GM12878 (cell line): ENCODE data around the gene REST.

Experiments
- CBX5 ChIP-seq: sonication (generic); IDR thresholded peaks from 2 replicates; pipeline ENCODE4 v1.6.1; 2016; ENCODE audit warnings: low read depth, moderate library complexity, mild to moderate bottlenecking, inconsistent platforms
- CREB1 ChIP-seq: IDR thresholded peaks from 2 replicates; pipeline ENCODE4 v1.6.1; 2012; ENCODE audit warnings: low read depth, mild to moderate bottlenecking, inconsistent platforms
- EP300 ChIP-seq, 2 experiments: fragments of 150-350 bp in 1 of 2; IDR thresholded peaks; 2 replicates each; pipeline ENCODE4 v1.6.1; 2011 to 2012; ENCODE audit warnings: low read depth in 2 of 2, low read length in 2 of 2, borderline replicate concordance in 1 of 2, improper control_type of control experiment in 1 of 2, inconsistent platforms in 1 of 2; ENCODE audit not compliant: control insufficient read depth in 1 of 2
- JUND ChIP-seq: IDR thresholded peaks from 2 replicates; pipeline ENCODE4 v1.6.1; 2012; ENCODE audit warnings: low read depth, mild to moderate bottlenecking, low read length, improper control_type of control experiment, moderate library complexity
- POLR2A ChIP-seq: IDR thresholded peaks from 2 replicates; pipeline ENCODE4 v1.6.1; 2011; ENCODE audit warnings: low read depth, mild to moderate bottlenecking, low read length
- POLR2AphosphoS5 ChIP-seq: IDR thresholded peaks from 2 replicates; pipeline ENCODE4 v1.6.1; 2011; ENCODE audit warnings: mild to moderate bottlenecking, low read length, inconsistent platforms
- SRF ChIP-seq, 2 experiments: IDR thresholded peaks; 2 replicates each; pipeline ENCODE4 v1.6.1; 2011; ENCODE audit warnings: low read depth in 2 of 2, low read length in 2 of 2, mild to moderate bottlenecking in 1 of 2, moderate library complexity in 1 of 2
- TCF3 ChIP-seq: IDR thresholded peaks from 2 replicates; pipeline ENCODE4 v1.6.1; 2012; ENCODE audit warnings: low read depth, mild to moderate bottlenecking, low read length, borderline replicate concordance; ENCODE audit not compliant: insufficient read depth
- TF ChIP-seq, protein P1 (sequence below): fragments of 450-650 bp; IDR thresholded peaks from 2 replicates; pipeline ENCODE4 v1.6.1; 2017; ENCODE audit warnings: mild to moderate bottlenecking, low read depth, inconsistent platforms; ENCODE audit not compliant: poor library complexity, severe bottlenecking
- TF ChIP-seq, protein P2 (sequence below): IDR thresholded peaks from 2 replicates; pipeline ENCODE4 v1.6.1; 2012; ENCODE audit warnings: low read depth, low read length, improper control_type of control experiment
- TF ChIP-seq, protein P3 (sequence below): IDR thresholded peaks from 2 replicates; pipeline ENCODE4 v1.6.1; 2011; ENCODE audit warnings: low read depth, mild to moderate bottlenecking, low read length, moderate library complexity, borderline replicate concordance; ENCODE audit errors: extremely low read depth
- TF ChIP-seq, protein P4 (sequence below), 3 experiments: IDR thresholded peaks in 2 of 3; conservative IDR thresholded peaks in 1 of 3; 2 replicates each; pipeline ENCODE4 v1.5.1; 2011; ENCODE audit warnings: low read depth in 3 of 3, low read length in 3 of 3, mild to moderate bottlenecking in 3 of 3, control low read depth in 2 of 3, moderate library complexity in 2 of 3, inconsistent platforms in 1 of 3, mixed read lengths in 1 of 3; ENCODE audit not compliant: control insufficient read depth in 2 of 3, insufficient read depth in 1 of 3; ENCODE audit errors: extremely low read depth in 1 of 3
- TF ChIP-seq, protein P5 (sequence below): fragments of 450-650 bp; IDR thresholded peaks from 2 replicates; pipeline ENCODE4 v1.6.1; 2016; ENCODE audit warnings: mild to moderate bottlenecking
- TF ChIP-seq, protein P6 (sequence below): fragments of 450-650 bp; conservative IDR thresholded peaks from 2 replicates; pipeline ENCODE4 v1.6.1; 2017; ENCODE audit warnings: mild to moderate bottlenecking, moderate library complexity

DNA sequence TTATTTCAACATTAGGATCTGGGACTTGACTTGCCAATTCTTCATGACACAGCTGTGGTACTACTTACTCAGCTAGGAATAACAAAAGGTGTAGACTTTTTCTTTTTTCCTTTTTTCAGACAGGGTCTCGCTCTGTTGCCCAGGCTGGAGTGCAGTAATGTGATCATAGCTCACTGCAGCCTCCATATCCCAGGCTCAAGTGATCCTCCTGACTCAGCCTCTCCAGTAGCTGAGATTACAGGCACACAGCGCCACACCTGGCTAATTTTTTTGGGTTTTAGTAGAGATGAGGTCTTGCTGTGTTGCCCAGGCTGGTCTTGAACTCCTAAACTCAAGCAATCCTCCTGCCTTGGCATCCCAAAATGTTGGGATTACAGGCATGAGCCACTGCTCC, 53.4 kb downstream of the REST start:
- TF ChIP-seq CBX5 (no peak), POLR2A (no peak), SRF (IDR thresholded peaks at IDR 0.05; ENCODE audit: low read depth in 2 of 2, low read length in 2 of 2) (no peak), TCF3 (no peak), CREB1 (no peak), JUND (no peak), POLR2AphosphoS5 (no peak), EP300 (IDR thresholded peaks at IDR 0.05; ENCODE audit: borderline replicate concordance in 1 of 2, control insufficient read depth in 1 of 2, low read depth in 2 of 2, low read length in 2 of 2) (no peak)
- TF ChIP-seq, protein P1, sequence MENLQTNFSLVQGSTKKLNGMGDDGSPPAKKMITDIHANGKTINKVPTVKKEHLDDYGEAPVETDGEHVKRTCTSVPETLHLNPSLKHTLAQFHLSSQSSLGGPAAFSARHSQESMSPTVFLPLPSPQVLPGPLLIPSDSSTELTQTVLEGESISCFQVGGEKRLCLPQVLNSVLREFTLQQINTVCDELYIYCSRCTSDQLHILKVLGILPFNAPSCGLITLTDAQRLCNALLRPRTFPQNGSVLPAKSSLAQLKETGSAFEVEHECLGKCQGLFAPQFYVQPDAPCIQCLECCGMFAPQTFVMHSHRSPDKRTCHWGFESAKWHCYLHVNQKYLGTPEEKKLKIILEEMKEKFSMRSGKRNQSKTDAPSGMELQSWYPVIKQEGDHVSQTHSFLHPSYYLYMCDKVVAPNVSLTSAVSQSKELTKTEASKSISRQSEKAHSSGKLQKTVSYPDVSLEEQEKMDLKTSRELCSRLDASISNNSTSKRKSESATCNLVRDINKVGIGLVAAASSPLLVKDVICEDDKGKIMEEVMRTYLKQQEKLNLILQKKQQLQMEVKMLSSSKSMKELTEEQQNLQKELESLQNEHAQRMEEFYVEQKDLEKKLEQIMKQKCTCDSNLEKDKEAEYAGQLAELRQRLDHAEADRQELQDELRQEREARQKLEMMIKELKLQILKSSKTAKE, result no peak
- TF ChIP-seq, protein P2, sequence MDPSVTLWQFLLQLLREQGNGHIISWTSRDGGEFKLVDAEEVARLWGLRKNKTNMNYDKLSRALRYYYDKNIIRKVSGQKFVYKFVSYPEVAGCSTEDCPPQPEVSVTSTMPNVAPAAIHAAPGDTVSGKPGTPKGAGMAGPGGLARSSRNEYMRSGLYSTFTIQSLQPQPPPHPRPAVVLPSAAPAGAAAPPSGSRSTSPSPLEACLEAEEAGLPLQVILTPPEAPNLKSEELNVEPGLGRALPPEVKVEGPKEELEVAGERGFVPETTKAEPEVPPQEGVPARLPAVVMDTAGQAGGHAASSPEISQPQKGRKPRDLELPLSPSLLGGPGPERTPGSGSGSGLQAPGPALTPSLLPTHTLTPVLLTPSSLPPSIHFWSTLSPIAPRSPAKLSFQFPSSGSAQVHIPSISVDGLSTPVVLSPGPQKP, result no peak
- TF ChIP-seq, protein P3, sequence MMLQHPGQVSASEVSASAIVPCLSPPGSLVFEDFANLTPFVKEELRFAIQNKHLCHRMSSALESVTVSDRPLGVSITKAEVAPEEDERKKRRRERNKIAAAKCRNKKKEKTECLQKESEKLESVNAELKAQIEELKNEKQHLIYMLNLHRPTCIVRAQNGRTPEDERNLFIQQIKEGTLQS, result no peak
- TF ChIP-seq, protein P4, sequence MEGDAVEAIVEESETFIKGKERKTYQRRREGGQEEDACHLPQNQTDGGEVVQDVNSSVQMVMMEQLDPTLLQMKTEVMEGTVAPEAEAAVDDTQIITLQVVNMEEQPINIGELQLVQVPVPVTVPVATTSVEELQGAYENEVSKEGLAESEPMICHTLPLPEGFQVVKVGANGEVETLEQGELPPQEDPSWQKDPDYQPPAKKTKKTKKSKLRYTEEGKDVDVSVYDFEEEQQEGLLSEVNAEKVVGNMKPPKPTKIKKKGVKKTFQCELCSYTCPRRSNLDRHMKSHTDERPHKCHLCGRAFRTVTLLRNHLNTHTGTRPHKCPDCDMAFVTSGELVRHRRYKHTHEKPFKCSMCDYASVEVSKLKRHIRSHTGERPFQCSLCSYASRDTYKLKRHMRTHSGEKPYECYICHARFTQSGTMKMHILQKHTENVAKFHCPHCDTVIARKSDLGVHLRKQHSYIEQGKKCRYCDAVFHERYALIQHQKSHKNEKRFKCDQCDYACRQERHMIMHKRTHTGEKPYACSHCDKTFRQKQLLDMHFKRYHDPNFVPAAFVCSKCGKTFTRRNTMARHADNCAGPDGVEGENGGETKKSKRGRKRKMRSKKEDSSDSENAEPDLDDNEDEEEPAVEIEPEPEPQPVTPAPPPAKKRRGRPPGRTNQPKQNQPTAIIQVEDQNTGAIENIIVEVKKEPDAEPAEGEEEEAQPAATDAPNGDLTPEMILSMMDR (IDR thresholded peaks at IDR 0.05 in 2 of 3, conservative IDR thresholded peaks at IDR 0.05 in 1 of 3; ENCODE audit: control insufficient read depth in 2 of 3, extremely low read depth in 1 of 3, insufficient read depth in 1 of 3, low read depth in 3 of 3, low read length in 3 of 3), result no peak
- TF ChIP-seq, protein P5, sequence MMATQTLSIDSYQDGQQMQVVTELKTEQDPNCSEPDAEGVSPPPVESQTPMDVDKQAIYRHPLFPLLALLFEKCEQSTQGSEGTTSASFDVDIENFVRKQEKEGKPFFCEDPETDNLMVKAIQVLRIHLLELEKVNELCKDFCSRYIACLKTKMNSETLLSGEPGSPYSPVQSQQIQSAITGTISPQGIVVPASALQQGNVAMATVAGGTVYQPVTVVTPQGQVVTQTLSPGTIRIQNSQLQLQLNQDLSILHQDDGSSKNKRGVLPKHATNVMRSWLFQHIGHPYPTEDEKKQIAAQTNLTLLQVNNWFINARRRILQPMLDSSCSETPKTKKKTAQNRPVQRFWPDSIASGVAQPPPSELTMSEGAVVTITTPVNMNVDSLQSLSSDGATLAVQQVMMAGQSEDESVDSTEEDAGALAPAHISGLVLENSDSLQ, result no peak
- TF ChIP-seq, protein P6, sequence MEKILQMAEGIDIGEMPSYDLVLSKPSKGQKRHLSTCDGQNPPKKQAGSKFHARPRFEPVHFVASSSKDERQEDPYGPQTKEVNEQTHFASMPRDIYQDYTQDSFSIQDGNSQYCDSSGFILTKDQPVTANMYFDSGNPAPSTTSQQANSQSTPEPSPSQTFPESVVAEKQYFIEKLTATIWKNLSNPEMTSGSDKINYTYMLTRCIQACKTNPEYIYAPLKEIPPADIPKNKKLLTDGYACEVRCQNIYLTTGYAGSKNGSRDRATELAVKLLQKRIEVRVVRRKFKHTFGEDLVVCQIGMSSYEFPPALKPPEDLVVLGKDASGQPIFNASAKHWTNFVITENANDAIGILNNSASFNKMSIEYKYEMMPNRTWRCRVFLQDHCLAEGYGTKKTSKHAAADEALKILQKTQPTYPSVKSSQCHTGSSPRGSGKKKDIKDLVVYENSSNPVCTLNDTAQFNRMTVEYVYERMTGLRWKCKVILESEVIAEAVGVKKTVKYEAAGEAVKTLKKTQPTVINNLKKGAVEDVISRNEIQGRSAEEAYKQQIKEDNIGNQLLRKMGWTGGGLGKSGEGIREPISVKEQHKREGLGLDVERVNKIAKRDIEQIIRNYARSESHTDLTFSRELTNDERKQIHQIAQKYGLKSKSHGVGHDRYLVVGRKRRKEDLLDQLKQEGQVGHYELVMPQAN, result no peak
